GM18520 (cell line): Measurements from ENCODE around the gene FKBP8.

Source experiments
- ATAC-seq: cut with Tn5 transposase; IDR thresholded peaks from one replicate; pipeline ENCODE4 v1.9.1; 2021; ENCODE audit not compliant: unreplicated experiment

FKBP8 gene

DNA sequence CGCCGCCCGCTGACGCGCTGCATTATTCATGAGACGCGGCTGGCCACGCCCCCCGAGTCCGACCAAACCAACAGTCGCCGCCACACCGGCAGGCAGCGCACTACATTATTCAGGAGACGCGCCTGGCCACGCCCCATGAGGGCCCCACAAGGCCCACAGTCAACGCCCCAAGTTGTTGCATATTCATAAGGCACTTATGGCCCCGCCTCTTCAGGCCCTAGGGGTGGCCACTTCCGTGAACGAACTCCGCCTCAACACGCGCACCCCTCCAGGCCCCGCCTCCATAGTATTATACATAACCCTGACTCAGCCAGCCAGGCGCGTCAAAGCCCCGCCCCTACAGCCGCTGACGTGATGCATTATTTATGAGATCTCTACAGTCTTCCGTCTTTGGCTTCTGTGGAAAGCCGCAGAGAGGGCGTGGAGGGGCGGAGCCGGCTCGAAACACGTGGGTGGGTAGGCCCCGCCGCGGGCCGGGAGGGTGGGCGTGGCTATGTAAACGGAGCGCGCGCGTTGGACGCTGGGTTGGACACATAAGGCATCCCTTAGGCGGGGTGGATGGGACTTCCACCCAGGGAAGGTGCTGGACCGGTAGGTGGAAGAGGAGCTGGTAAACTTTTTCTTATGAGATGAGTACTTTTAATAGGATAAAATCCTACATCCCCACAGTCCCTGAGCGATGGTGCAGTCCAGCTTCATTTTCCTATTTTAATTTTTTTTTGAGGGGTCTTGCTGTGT is 21.1 kb downstream of the FKBP8 start:
- ATAC-seq, result peak; percentile 76

DNA sequence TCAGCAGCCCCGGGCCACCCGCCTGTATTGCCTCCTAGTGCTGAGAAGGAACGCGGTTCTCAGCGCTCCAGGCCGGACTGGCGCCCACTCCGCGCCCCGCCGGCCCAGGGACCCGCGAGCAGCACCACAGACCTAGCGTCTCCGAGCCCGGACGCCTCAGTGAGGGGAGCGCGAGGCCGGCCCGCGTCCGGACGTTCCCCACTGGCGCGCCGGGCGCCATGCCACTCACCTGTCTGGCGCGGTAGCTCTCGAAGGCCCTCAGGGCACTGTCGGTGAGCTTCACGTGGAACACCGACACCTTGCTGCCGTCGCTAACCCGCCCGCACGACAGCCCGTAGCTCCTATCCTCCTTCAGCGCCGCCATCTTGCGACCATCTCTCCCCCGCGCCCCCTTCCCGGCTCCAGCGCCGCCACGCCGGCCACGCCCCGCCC is 21.7 kb downstream of the FKBP8 start, which contains the start of gene ELL:
Gene ELL, minus strand, starts transcription at position 379 of the 432 bp plus-strand sequence. Its CDS starts 15 bp downstream, at position 364.
- peak; percentile 3 for ATAC-seq

DNA sequence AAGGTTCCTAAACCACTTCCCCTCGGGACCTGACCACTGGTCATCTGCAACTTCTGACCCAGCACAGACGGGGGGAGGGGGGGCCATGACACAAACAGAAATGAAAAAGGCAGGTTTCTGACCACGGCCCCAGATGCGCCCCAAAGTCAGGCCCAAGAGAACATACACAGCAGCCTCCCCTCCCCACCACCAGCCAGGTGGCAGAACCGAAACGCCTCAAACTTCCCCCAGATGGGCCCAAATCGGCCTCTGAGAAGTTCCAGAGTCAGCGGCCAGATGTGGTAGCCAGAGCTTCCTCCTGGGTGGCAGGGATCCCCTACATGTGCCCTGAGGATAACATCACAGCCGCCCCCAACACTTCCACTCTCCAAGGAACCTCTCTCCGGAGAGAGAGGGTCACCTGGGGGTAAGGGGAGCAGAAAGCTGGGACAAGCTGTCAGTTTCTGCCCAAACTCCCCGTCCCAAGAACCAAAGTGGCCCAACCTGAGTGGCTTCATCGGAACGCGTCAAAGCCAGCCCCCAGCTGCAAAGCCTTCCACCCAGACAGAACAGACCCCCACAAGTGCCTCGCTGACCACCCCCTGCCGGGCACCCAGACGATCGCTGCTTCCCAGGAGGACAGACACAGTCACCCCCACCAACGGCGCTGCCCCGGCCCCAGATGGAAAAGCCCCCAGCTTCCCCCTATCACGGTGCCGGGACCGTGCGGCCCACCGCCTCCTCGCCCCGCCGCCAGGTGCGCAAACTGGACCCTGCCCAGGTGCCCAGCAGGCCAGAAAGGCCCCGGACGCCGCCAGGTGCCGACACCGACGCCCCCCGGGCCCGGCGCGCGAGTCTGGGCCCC is 22.3 kb downstream of the FKBP8 start:
- no peak for ATAC-seq

DNA sequence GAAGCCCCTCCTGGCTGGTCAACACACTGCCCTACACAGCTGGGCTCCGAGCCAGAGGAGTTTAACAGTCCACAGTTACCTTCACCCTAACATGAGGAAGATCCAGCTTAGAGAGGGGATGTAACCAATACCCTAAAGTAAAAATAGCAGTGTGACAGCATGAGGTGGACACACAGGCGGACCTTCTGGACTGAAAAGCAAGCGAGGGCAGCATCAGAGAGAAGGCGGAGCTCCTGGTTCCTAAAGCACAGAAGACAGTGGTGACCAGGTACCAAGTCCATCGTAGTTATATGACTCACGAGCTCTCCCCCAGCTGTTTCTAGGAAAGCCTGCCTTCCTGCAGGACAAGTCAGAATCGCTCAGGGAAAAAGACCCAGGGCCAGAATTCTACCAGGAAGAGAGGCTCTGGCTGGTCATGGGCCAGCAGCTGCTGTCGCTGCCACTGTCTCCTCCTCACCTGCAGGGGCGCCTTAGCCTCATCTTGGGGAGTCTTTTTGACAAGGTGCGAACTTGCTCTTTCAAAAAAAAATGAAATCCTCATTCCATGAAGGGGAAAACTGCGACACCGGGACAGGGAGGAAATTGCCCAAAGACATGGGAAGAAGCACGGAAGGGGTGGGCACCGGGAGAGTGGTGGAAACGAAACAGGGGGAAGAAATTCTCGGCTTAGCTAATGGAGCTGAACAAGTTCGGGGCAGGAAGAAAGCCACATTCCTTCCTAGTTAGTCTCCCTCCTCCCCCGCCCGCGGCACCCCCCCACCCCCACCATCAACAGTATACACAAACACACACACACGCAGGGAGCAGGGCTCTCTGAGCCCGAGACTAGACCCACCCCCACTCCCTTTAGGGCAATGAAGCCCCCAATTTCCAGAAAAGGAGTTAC is 23.2 kb downstream of the FKBP8 start:
- ATAC-seq, result no peak

DNA sequence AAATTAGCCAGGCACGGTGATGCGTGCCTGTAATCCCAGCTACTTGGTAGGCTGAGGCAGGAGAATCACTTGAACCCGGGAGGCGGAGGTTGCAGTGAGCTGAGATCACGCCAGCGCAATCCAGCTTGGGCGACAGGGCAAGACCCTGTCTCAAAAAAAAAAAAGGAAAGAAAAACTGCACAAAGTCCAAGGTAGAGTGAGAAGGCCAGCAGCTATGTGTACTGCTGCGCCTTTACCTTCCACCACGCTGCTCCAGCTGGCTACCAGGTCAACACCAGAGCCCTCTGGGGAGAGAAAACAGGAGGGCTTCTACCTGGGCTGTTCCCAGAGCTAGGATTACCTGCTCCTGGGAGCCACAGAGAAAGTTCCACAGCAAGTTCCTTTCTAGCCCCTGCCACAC is 24.7 kb downstream of the FKBP8 start:
- no peak for ATAC-seq

DNA sequence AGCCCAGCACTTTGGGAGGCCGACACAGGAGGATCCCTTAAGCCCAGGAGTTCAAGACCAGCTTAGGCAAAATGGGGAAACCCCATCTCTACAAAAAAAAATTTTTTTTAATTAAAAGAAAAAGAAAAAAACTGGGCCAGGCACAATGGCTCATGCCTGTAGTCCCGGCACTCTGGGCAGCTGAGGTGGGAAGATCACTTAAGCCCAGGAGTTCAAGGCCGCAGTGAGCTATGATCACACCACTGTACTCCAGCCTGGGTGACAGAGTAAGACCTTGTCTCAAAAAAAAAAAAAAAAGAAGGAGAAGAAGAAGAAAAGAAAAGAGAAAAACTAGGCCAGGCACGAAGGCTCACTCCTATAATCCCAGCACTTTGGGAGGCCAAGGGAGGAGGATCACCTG is 25.8 kb downstream of the FKBP8 start:
- ATAC-seq, result no peak

DNA sequence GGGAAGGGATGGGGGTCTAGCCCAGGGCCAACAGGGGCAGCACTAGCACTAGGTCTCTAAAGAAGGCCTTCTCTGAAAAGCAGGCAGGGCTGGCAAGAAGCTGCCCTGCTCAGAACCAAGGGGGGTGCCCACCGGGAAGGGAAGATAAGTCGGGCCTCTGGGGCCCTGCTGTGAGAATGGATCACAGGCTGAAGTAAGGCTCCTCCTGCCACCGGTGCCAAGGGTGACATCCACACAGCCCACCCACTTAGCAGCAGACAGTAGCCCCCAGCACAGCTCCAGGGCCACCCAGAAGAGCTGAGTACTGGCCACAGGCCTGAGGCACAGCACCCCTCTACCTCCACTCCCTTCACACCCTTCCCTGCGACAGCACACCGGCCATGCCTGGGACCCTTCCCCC is 27.4 kb downstream of the FKBP8 start:
- ATAC-seq, result no peak

DNA sequence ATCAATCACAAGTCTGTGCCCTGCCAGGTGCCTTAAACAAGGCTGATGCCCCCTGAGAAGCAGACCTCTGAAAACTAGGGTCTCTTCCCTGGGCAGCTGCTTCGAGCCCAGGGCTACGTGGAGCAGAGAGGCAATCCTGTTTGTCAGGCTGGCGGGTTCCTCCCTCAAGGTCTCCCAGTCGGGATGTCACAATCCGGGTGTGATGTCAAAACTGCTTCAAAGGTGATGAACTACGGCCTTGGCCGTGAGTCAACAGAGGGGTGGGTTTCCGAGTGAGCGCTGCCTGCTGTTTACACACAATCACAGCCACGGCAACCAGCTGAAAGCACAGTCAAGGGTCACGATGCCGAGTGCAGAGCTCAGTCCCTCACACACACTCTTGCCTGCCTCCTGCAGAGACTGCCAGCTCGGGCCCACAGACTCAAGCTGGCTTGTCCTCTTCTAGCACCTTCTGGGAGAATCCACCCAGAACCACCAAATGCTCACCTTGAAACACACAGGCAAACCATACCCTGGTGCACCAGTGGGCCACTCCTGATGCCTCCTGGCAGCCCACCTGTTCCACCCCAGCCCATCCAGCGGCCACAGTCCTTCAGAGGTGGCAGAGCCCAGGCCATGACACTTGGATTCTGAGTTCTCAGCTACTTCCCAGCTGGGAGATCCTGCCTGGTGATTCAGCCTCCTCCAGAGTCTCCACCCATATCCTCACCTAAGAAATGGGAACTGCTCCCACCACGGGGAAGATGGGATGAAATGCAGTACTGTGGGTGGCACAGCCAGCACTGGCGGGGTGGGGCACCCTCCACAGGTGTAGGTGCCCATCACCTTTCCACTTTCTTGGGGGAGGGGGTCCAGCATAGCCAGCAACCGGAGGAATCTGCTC is 28.3 kb downstream of the FKBP8 start:
- ATAC-seq, result no peak

DNA sequence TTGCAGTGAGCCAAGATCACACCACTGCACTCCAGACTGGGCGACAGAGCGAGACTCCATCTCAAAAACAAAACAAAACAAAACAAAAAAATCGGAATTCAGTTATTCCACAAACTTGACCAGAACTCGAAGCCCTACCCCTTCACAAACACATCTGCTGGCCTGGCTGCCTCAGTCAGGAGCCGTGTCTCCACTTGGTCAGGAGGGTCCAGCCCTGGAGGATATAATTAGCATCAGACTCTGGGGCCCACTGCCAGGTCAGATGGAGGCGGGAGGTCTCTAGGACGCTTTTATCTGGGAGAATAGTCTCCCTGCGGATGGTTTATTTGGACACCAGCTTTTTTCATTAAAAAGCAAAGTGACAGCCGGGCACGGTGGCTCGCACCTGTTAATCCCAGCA is 29.5 kb downstream of the FKBP8 start:
- ATAC-seq, result no peak

DNA sequence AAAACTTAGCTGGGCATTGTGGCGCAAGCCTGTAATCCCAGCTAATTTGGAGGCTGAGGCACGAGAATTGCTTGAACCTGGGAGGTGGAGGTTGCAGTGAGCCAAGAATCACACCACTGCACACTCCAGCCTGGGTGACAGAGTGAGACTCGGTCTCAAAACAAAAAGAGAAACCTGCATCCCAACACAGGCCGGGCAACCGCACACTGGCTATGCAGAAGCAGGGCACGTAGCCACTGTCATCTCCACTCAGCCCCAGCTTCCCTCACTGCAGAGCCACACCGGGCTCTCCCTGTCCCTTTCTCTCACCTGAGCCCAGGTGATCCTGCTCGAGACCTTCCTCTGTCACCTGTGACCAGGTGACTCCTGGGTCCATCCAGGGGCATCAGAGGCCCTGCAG is 33.2 kb downstream of the FKBP8 start:
- no peak for ATAC-seq

DNA sequence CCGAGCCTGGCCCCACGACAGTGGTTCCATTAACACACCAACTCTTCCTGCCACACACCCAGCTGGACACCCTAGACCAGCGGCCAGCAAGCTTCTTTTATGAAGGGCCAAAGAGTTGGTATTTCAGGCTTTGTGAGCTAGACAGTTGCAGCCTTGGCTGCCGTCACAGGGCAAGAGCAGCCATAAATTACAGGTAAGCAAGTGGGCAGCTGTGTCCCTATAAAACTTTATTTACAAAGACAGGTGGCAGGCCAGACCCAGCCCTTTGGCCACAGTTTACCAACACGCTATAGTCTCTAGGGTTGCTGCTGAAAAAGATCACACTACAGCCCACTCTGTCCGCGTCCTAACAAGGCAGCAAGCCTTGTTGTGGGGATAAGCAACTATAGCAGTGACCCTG is 34.8 kb downstream of the FKBP8 start:
- no peak for ATAC-seq

DNA sequence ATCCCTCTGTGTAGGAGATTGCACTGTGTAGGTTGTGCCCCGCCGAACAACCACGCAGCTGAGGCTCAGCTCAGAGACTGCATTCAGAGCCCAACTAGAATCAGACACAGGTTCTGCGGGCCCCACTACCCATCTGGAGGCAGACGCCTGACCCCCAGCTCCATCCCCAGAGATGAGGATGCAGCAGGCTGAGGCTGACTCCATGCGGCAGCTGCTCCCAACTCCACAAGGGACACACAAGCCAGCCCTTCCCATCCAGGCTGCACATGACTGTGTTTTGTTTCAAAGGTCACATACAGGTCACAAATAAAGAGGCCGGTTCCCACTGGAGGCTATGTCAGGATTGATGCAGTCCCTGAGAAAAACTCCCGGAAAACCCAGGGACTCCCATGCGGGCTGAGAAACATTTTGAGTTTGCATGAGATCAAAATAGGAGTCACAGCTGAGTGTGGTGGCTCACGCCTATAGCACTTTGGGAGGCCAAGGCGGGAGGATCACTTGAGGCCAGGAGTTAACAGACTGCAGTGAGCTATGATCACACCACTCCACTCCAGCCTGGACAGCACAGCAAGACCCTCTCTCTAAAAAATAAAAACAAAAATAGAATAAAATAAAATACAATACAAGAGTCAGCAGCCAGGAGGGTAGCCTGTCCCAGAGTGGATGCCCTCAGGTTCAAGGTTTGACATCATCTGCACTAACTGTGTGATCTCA is 35.5 kb downstream of the FKBP8 start:
- no peak for ATAC-seq

DNA sequence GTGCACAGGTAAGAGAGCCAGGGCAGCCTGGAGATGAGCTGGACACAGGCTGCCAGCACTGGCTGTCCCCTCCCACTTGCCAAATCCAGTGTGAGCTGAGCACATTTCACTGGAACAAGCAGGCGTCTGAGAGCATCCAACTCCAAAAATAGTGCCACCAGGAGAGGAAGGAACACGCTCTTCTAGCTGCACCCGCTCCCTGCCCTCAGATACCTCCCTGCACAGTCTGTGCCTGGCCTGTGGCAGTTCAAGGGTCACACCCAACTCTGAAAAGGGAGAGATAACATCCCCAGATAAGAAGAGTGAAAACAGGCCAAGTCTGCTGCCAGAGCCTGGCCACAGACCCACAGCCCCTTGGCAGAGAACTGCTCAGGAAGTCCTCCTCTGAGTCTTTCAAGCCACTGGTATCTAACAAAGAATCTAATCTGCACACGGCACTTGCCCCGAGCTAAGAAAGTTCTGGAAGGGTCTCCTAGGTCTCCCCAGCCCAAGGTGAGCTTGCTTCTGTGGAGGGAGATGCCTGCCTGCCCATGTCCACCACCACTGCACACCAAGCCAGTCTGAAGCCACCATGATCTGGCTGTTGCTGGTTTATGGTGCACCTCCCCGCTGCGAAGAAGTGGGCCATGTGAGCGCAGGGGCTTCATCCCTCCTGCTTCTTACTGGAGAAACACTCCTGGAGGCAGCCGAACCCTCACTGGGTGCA is 36.2 kb downstream of the FKBP8 start:
- no peak for ATAC-seq

DNA sequence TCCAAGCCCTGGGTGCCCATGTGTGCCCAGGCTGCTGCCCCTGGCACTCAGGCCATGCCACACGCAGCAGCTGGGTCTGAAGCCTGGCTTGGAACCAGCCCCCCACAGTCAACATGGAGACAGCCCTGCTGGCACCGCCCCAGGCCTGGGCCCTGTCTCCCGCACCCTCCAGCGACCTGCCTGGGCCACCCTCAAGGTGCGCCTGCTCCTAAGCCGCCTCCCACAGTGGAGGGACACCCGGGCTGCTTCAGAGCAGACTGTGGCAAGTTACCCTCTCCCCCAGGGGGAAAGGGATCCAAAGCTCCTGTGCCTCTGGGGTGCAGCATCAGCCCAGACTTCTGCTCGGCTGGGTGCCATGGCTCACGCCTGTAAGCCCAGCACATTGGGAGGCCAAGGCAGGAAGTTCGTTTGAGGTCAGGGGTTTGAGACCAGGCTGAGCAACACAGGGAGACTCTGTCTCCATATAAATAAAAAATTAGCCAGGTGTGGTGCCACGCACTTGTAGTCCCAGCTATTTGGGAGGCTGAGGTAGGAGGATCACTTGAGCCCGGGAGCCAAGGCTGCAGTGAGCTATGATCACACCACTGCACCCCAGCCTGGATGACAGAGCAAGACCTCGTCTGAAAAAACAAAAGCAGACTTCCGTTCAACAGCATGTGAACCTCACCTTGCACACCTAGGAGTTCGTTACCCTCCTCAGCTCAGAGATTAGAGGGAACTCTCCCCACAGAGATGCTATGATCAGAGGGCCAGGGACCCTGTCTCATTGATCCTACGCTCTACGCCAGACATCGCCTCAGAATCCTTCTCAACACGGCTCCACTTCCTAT is 37.1 kb downstream of the FKBP8 start:
- ATAC-seq, result no peak

DNA sequence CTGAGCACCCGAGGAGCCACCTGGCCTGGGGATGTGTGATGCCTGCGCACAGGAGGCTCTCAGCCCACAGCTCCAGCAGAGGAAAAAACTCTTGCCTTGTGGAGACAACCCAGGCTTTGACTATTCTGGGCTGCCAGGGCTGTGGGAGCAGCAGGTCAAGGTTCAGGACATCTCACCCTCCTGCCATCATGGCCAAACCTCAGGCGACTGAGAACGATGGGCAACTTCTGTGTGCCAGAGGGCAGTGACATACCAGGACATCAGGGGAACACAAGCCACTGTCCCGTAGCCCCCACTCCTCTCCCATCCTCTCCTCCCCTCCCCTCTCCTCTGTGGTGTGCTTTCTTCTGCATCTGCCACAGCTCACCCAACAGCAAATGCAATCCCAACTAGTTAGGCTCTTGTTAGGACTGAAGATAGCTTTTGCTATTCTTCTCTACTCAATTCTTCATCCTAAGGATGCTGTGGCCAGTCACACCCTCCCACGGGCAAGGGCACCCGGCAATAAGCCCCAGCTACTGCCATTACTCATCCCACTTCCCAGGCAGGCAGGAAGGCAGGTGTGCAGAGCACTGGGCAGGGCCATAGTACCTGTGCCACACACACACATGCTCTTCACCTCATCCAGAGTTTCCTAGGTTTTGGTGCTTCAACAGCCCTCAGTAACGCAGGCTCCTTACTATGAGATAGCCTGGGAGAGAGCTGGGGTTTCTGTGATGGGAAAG is 38.3 kb downstream of the FKBP8 start:
- no peak for ATAC-seq

DNA sequence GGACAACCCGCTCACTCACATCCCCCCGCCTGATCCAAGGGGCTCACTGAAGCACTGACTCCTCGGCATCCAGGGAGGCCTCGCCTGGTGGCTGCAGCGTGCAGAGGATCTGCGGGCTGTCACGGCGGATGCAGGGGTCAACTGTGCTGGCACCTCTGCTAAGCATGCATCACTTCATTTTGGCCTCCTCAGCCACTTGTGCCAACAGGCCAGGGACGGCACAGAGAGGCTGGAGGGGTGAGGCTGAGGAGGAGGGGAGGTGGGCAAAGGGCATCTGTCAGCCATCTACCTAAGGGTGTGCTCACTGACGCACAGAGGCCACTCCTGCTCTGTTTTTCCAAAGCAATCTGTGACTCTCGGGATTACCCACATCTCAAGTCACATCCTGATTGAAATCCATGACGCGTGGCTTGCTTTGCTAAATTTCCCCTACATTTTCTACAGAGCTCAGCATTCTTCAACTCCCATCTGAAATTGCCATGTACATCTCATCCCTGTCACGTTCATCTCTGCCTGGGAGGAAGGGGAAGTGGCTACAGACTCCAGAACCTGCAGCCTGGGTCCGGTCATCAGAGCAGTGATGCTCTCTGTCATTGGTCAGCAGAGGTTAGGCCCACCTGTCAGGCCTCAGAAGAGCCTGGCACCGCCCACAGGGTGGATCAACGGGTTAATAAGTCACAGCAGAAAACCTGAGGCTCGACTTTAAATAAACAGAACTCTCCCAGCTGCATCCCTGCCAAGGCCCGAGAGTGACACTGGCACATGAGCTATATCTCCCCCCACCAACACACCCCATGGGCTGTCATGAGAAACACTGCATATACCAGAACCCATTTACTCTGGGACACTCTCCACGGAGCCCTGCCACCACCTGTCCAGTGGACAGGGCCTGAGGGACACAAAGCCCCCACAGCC is 39.1 kb downstream of the FKBP8 start:
- ATAC-seq, result no peak
